CD4-positive, alpha-beta T cell treated with Interleukin-15 for 1 hour (primary cell): ENCODE results near the gene SDK1.

Experiments used
- DNase-seq: peaks from one replicate; pipeline ENCODE4 v3.0.0-alpha.2; 2020

SDK1 gene

GRCh38 chr7:3285652-3286051, 15.4 kb upstream of the SDK1 start:
- no peak for DNase-seq

GRCh38 chr7:3289996-3290395, 11.1 kb upstream of the SDK1 start:
- no peak for DNase-seq

GRCh38 chr7:3292694-3293093, 8.4 kb upstream of the SDK1 start:
- DNase-seq = no peak

- no peak for DNase-seq
Observed at GRCh38 chr7:3294432-3295100, 6.5 kb upstream of the SDK1 start.

GRCh38 chr7:3297105-3297819, 3.8 kb upstream of the SDK1 start:
- no peak for DNase-seq

- DNase-seq = no peak
Observed at GRCh38 chr7:3300221-3300650, 816 bp upstream of the SDK1 start.

- no peak for DNase-seq
Observed at GRCh38 chr7:3301449-3301731, 338 bp downstream of the SDK1 start.

GRCh38 chr7:3301831-3302618, 973 bp downstream of the SDK1 start:
- no peak for DNase-seq

- no peak for DNase-seq
Observed at GRCh38 chr7:3302681-3303320, 1.7 kb downstream of the SDK1 start.

GRCh38 chr7:3304131-3304530, 3.1 kb downstream of the SDK1 start:
- DNase-seq = no peak

GRCh38 chr7:3307435-3307834, 6.4 kb downstream of the SDK1 start:
- DNase-seq = no peak

- no peak for DNase-seq
Observed at GRCh38 chr7:3309140-3309539, 8.1 kb downstream of the SDK1 start.

GRCh38 chr7:3309956-3310355, 8.9 kb downstream of the SDK1 start:
- no peak for DNase-seq

- no peak for DNase-seq
Observed at GRCh38 chr7:3310884-3311283, 9.8 kb downstream of the SDK1 start.

- no peak for DNase-seq
Observed at GRCh38 chr7:3312583-3312982, 11.5 kb downstream of the SDK1 start.

- DNase-seq = no peak
Observed at GRCh38 chr7:3318874-3319273, 17.8 kb downstream of the SDK1 start.

- no peak for DNase-seq
Observed at GRCh38 chr7:3321206-3321605, 20.2 kb downstream of the SDK1 start.

GRCh38 chr7:3321745-3322144, 20.7 kb downstream of the SDK1 start:
- no peak for DNase-seq

- no peak for DNase-seq
Observed at GRCh38 chr7:3326246-3326645, 25.2 kb downstream of the SDK1 start.

- DNase-seq = no peak
Observed at GRCh38 chr7:3327099-3327498, 26.0 kb downstream of the SDK1 start.

GRCh38 chr7:3327655-3328054, 26.6 kb downstream of the SDK1 start:
- DNase-seq = no peak

GRCh38 chr7:3332308-3332707, 31.3 kb downstream of the SDK1 start:
- no peak for DNase-seq

GRCh38 chr7:3333861-3334260, 32.8 kb downstream of the SDK1 start:
- DNase-seq = no peak
